ENCODE results near the gene CDKAL1.

The CDKAL1 gene

GRCh38 chr6:21220271-21220987 is 686.2 kb downstream of the CDKAL1 start:
- DNase-seq = no peak
- peaks cover 4% of the 10 kb centered on the region; the same call in 1 of the 2 replicates for H3K4me1 ChIP-seq
- H3K27me3 ChIP-seq = no peaks in the 10 kb centered on the region
- H3K36me3 ChIP-seq = peaks cover 27% of the 10 kb centered on the region
- H3K9me3 ChIP-seq = no peaks in the 10 kb centered on the region; the same call in 1 of the 2 replicates
- H3K4me3 ChIP-seq (ENCODE audit: low read depth, low read length) = no peak overlapping the region
- TF ChIP-seq CTCF (IDR thresholded peaks at IDR 0.05; ENCODE audit: low read depth, low read length) = no peak

GRCh38 chr6:21222656-21223055 is 688.4 kb downstream of the CDKAL1 start:
- Histone ChIP-seq H3K9me3 (no peaks in the 10 kb centered on the region; the same call in 1 of the 2 replicates), H3K36me3 (peaks cover 27% of the 10 kb centered on the region), H3K4me3 (ENCODE audit: low read depth, low read length) (no peak overlapping the region), H3K4me1 (peaks cover 4% of the 10 kb centered on the region; the same call in 1 of the 2 replicates), H3K27me3 (no peaks in the 10 kb centered on the region)
- peak; percentile 2; the same call in 1 of the 2 replicates for TF ChIP-seq CTCF (IDR thresholded peaks at IDR 0.05; ENCODE audit: low read depth, low read length)
- DNase-seq = no peak

GRCh38 chr6:21225912-21226311 is 691.7 kb downstream of the CDKAL1 start:
- Histone ChIP-seq H3K27me3 (no peaks in the 10 kb centered on the region), H3K4me1 (peaks cover 4% of the 10 kb centered on the region; the same call in 1 of the 2 replicates), H3K36me3 (peaks cover 42% of the 10 kb centered on the region), H3K9me3 (no peaks in the 10 kb centered on the region; the same call in 1 of the 2 replicates), H3K4me3 (ENCODE audit: low read depth, low read length) (no peak overlapping the region)
- DNase-seq = no peak
- no peak for TF ChIP-seq CTCF (IDR thresholded peaks at IDR 0.05; ENCODE audit: low read depth, low read length)

GRCh38 chr6:21227486-21227885 is 693.2 kb downstream of the CDKAL1 start:
- no peaks in the 10 kb centered on the region for H3K27me3 ChIP-seq
- no peaks in the 10 kb centered on the region; the same call in 1 of the 2 replicates for H3K9me3 ChIP-seq
- H3K36me3 ChIP-seq = peaks cover 50% of the 10 kb centered on the region
- H3K4me1 ChIP-seq = no peaks in the 10 kb centered on the region
- no peak overlapping the region for H3K4me3 ChIP-seq (ENCODE audit: low read depth, low read length)
- no peak for TF ChIP-seq CTCF (IDR thresholded peaks at IDR 0.05; ENCODE audit: low read depth, low read length)
- DNase-seq = no peak

- no peaks in the 10 kb centered on the region for H3K27me3 ChIP-seq
- no peaks in the 10 kb centered on the region for H3K4me1 ChIP-seq
- H3K9me3 ChIP-seq = no peaks in the 10 kb centered on the region; the same call in 1 of the 2 replicates
- no peak for TF ChIP-seq CTCF (IDR thresholded peaks at IDR 0.05; ENCODE audit: low read depth, low read length)
- H3K4me3 ChIP-seq (ENCODE audit: low read depth, low read length) = no peak overlapping the region
- H3K36me3 ChIP-seq = peaks cover 54% of the 10 kb centered on the region
- no peak for DNase-seq
These were observed 694.2 kb downstream of the CDKAL1 start for GRCh38 chr6:21228411-21228810.

GRCh38 chr6:21228876-21229460 is 694.7 kb downstream of the CDKAL1 start:
- Histone ChIP-seq H3K4me1 (no peaks in the 10 kb centered on the region), H3K27me3 (no peaks in the 10 kb centered on the region), H3K4me3 (ENCODE audit: low read depth, low read length) (no peak overlapping the region), H3K36me3 (peaks cover 53% of the 10 kb centered on the region), H3K9me3 (no peaks in the 10 kb centered on the region; the same call in 1 of the 2 replicates)
- no peak for TF ChIP-seq CTCF (IDR thresholded peaks at IDR 0.05; ENCODE audit: low read depth, low read length)
- DNase-seq = no peak

Data from BE2C (cell line).